Stimulated activated CD8-positive, alpha-beta memory T cell treated with anti-CD3 and anti-CD28 coated beads, Interleukin-15, amount 100 ng/mL, for 48 hours (primary cell): ENCODE data around the gene USP17L11.
"Not testable (repeated sequence)": the region's sequence is repeated elsewhere in the genome, so short reads cannot be mapped to it uniquely, and the experiment has no call there.

Experiments
- DNase-seq, 2 donors: peaks; one replicate each; pipeline ENCODE4 v3.0.0-alpha.2; 2020; ENCODE audit warnings: low read depth in 2 of 2

USP17L11 gene

DNA sequence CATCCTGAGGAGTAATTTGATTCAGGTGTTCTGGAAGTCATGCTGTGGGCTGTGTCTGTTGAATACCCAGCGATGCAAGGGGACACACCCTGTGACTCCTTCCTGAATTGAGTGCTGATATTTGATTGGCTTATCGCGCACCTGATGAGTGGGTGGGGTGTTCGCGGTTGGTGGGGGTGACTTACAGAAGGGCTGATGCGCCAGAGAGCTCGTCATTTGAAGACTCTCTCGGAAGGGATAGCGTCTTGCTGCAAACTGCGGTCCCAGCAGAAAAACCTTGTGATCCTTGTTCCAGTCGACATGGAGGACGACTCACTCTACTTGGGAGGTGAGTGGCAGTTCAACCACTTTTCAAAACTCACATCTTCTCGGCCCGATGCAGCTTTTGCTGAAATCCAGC lies at the start of gene USP17L11:
USP17L11 (plus strand) TSS at position 301 of the 400 bp plus-strand sequence; CDS start at position 301, 0 bp downstream.
- not testable (repeated sequence) for DNase-seq

GRCh38 chr4:9165990-9166389 lies 49.2 kb upstream of the USP17L11 start:
- DNase-seq, result not testable (repeated sequence)

DNA sequence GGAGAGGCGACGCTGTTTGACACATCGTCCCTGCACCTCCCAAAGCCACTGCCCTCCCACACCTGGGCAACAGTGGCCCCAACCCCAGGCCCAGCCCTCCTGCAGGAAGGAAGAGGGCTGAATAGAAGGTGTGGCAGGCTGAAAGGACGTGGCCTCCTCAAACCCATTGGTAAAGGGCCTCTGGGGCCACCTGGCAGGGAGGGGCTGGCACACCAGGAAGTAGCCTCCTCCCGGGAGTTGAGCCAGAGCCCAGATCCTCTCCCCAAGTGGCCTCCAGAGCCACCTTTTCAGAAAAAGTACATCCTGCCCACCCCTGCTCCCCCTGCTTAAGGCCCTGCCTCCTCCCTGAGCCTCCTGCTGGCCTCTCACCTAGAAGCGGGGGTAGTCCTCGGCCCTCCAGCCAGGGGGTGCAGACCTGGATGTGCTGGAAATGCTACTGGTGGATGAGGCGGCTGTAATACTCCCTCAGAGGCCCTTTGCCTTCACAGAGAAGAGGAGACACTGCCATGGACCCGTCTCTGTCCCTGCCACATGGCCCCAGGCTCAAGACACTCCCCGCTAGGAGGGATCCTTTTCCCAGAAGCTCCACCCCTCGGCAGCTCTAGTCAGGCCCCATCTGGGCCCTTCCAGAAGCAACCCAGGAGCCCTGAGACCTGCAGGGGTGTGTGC lies 45.3 kb upstream of the USP17L11 start, which contains the start of gene FAM90A26:
FAM90A26 (plus strand) TSS at position 619 of the 669 bp plus-strand sequence. CDS start 2,764 bp downstream, outside the sequence.
- not testable (repeated sequence) for DNase-seq

GRCh38 chr4:9210357-9210756 lies 4.8 kb upstream of the USP17L11 start, which contains the start of gene USP17L10:
Gene USP17L10 (plus strand): TSS chr4:9210657. CDS start chr4:9210657, 0 bp downstream.
- not testable (repeated sequence) for DNase-seq

DNA sequence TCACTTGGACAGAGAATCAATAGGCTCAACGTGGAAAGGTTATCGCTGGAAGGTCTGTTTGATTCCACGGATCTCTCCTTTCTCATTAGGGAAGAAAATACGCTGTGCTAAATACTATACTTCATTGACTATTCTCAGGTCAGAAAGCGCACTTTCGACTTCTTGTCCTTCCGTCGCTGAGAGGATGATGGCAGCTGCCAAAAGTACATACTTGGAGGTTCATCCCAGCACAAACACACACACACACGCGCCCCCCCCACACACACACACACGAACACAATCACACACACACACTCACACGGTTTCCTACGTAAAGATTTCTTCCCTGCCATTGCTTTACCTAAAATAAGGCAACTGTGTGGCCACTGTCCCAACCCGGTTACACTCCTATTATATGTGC lies 504 bp upstream of the USP17L11 start:
- DNase-seq, result not testable (repeated sequence)

- not testable (repeated sequence) for DNase-seq
Measured at GRCh38 chr4:9219852-9220251, 4.6 kb downstream of the USP17L11 start, which contains the start of gene USP17L12. Gene USP17L12 (plus strand): TSS chr4:9220152. CDS start chr4:9220152, 0 bp downstream.

- DNase-seq, result not testable (repeated sequence)
Measured at GRCh38 chr4:9224596-9224995, 9.4 kb downstream of the USP17L11 start, which contains the start of gene USP17L13. Gene USP17L13 (plus strand): TSS chr4:9224896. CDS start chr4:9224896, 0 bp downstream.

DNA sequence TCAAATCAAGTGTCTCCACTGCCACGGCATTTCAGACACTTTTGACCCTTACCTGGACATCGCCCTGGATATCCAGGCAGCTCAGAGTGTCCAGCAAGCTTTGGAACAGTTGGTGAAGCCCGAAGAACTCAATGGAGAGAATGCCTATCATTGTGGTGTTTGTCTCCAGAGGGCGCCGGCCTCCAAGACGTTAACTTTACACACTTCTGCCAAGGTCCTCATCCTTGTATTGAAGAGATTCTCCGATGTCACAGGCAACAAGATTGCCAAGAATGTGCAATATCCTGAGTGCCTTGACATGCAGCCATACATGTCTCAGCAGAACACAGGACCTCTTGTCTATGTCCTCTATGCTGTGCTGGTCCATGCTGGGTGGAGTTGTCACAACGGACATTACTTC lies 15.0 kb downstream of the USP17L11 start:
- not testable (repeated sequence) for DNase-seq

DNA sequence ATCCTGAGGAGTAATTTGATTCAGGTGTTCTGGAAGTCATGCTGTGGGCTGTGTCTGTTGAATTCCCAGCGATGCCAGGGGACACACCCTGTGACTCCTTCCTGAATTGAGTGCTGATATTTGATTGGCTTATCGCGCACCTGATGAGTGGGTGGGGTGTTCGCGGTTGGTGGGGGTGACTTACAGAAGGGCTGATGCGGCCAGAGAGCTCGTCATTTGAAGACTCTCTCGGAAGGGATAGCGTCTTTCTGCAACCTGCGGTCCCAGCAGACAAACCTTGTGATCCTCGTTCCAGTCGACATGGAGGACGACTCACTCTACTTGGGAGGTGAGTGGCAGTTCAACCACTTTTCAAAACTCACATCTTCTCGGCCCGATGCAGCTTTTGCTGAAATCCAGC lies 18.9 kb downstream of the USP17L11 start, which contains the start of gene USP17L15:
USP17L15 (plus strand) TSS at position 301 of the 400 bp plus-strand sequence; CDS start at position 301, 0 bp downstream.
- DNase-seq, result not testable (repeated sequence)

DNA sequence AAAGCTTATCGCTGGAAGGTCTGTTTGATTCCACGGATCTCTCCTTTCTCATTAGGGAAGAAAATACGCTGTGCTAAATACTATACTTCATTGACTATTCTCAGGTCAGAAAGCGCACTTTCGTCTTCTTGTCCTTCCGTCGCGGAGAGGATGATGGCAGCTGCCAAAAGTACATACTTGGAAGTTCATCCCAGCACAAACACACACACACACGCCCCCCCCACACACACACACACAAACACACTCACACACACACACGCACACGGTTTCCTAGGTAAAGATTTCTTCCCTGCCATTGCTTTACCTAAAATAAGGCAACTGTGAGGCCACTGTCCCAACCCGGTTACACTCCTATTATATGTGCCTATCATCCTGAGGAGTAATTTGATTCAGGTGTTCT lies 23.3 kb downstream of the USP17L11 start:
- DNase-seq, result not testable (repeated sequence)

DNA sequence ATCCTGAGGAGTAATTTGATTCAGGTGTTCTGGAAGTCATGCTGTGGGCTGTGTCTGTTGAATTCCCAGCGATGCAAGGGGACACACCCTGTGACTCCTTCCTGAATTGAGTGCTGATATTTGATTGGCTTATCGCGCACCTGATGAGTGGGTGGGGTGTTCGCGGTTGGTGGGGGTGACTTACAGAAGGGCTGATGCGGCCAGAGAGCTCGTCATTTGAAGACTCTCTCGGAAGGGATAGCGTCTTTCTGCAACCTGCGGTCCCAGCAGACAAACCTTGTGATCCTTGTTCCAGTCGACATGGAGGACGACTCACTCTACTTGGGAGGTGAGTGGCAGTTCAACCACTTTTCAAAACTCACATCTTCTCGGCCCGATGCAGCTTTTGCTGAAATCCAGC lies 28.4 kb downstream of the USP17L11 start, which contains the start of gene USP17L17:
USP17L17 (plus strand) TSS at position 301 of the 400 bp plus-strand sequence; CDS start at position 301, 0 bp downstream.
- not testable (repeated sequence) for DNase-seq

GRCh38 chr4:9247953-9248680 lies 32.9 kb downstream of the USP17L11 start, which contains the start of gene USP17L18:
Gene USP17L18 (plus strand): TSS chr4:9248630. CDS start chr4:9248630, 0 bp downstream.
- DNase-seq, result not testable (repeated sequence)

DNA sequence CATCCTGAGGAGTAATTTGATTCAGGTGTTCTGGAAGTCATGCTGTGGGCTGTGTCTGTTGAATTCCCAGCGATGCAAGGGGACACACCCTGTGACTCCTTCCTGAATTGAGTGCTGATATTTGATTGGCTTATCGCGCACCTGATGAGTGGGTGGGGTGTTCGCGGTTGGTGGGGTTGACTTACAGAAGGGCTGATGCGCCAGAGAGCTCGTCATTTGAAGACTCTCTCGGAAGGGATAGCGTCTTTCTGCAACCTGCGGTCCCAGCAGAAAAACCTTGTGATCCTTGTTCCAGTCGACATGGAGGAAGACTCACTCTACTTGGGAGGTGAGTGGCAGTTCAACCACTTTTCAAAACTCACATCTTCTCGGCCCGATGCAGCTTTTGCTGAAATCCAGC lies 37.9 kb downstream of the USP17L11 start, which contains the start of gene USP17L19:
USP17L19 (plus strand) TSS at position 301 of the 400 bp plus-strand sequence; CDS start at position 301, 0 bp downstream.
- DNase-seq, result not testable (repeated sequence)

DNA sequence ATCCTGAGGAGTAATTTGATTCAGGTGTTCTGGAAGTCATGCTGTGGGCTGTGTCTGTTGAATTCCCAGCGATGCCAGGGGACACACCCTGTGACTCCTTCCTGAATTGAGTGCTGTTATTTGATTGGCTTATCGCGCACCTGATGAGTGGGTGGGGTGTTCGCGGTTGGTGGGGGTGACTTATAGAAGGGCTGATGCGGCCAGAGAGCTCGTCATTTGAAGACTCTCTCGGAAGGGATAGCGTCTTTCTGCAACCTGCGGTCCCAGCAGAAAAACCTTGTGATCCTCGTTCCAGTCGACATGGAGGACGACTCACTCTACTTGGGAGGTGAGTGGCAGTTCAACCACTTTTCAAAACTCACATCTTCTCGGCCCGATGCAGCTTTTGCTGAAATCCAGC lies 42.6 kb downstream of the USP17L11 start, which contains the start of gene USP17L20:
USP17L20 (plus strand) TSS at position 301 of the 400 bp plus-strand sequence; CDS start at position 301, 0 bp downstream.
- not testable (repeated sequence) for DNase-seq

DNA sequence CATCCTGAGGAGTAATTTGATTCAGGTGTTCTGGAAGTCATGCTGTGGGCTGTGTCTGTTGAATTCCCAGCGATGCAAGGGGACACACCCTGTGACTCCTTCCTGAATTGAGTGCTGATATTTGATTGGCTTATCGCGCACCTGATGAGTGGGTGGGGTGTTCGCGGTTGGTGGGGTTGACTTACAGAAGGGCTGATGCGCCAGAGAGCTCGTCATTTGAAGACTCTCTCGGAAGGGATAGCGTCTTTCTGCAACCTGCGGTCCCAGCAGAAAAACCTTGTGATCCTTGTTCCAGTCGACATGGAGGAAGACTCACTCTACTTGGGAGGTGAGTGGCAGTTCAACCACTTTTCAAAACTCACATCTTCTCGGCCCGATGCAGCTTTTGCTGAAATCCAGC lies 47.4 kb downstream of the USP17L11 start, which contains the start of gene USP17L21:
USP17L21 (plus strand) TSS at position 301 of the 400 bp plus-strand sequence; CDS start at position 301, 0 bp downstream.
- DNase-seq, result not testable (repeated sequence)
